ENCODE results near the gene HOXC6.

HOXC6 gene

DNA sequence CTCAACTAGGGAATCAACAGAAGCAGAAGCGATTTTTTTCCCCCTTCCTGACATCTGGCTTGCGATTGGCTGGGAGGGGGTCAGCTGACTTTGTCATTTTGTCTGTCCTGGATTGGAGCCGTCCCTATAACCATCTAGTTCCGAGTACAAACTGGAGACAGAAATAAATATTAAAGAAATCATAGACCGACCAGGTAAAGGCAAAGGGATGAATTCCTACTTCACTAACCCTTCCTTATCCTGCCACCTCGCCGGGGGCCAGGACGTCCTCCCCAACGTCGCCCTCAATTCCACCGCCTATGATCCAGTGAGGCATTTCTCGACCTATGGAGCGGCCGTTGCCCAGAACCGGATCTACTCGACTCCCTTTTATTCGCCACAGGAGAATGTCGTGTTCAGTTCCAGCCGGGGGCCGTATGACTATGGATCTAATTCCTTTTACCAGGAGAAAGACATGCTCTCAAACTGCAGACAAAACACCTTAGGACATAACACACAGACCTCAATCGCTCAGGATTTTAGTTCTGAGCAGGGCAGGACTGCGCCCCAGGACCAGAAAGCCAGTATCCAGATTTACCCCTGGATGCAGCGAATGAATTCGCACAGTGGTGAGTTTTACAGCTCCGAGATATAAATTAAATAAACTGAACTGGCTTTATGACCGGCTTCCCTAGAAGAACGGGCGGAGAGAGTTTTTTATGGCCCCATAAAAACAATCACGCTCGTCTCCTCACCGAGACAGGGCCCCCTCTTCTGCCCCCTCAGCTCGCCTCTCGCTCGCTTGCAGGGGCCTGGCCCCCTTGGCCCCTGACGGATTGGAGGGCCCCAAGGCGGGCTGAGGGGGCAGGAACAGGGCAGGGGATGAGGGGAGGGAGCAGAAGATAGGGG, at the start of gene HOXC6:
Gene HOXC6 (plus strand): TSS at position 127 of the 888 bp plus-strand sequence. CDS start 82 bp downstream, at position 209.
- DNase-seq (ENCODE audit: low read depth in 2 of 2) = no peak

GRCh38 chr12:53978477-53979356, 49.5 kb upstream of the HOXC6 start:
- no peak for DNase-seq (ENCODE audit: low read depth in 2 of 2)

DNA sequence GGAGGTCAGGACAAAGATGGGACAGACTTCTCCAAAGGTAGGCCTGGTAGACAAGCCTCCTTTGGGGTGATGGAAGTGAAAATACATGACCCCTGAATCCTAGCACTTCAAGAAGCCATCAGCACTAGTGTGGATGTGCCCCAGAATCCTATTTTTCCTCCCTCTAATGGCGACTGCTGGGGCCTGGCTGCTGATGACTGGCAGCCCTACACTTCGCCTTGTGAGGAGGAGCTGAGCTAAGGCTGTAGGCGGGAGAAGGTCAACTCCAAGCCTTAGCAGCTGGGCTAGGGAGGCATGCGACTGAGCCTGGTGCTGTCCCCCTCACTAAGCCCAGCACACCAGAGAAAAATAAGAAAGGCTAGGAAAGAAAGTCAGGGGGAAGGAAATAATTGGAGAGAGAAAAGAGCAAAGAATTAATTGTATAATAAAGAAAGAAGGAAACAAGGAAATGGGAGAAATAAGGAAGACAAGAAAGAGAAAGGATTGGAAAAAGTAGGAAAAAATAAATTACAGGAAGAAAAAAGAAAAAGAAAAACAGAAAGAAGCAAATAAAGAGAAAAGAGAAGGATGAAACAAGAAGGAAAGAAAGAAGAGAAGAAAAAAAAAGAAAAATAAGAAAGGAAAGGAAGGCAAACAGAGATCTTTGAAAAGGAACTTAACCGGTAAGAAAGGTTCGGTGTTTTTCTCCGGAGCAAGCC, 48.0 kb upstream of the HOXC6 start:
- DNase-seq (ENCODE audit: low read depth in 2 of 2) = no peak

- no peak for DNase-seq (ENCODE audit: low read depth in 2 of 2)
Observed at GRCh38 chr12:53980802-53981496, 47.3 kb upstream of the HOXC6 start.

DNA sequence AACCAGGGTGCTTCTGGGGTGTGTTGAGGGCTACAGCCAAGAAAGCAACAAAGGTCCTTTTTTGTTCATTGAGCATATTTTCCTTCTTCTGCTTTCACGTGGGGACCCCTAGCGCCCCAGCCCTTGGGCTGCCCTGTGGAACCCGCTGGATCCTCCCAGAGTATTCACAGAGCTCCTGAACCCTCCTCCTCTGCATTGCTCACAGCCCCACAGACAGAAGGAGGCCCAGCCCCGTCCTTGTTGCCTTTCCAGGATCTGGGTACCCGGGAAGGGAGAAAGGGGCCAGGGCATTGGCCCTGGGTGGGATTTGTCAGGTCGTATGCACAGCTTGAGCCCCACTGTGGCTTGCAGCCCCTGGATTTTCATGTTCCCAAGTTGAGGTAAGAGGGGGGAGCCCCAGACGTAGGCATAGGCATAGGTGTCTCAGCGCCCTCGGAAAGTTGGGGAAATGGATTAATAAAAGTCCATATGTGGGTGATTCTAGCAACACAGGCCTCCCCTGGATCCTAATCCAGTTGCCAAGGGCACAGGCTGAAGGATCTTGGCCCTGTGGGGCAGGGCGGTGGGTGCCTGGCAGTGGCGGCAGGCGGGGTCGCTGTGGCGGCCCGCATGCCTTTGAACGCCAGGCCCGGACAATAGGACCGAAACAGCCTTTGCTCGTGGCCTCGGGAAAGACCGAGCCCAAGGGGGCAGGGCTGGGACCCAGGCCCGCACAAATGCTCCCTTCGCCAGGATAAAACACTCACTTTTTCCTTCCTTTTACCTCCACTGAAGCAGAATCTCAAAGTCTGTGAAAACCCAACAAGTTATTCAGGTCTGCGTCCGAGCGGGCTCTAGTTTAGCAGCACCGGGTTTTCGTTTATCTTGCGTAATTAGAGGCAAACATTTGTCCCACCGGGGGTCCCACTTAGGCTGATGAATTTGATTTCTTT, 46.3 kb upstream of the HOXC6 start:
- no peak for DNase-seq (ENCODE audit: low read depth in 2 of 2)

- DNase-seq (ENCODE audit: low read depth in 2 of 2) = no peak
Observed at GRCh38 chr12:53982648-53983567, 45.3 kb upstream of the HOXC6 start.

GRCh38 chr12:53983568-53983949, 44.7 kb upstream of the HOXC6 start:
- no peak for DNase-seq (ENCODE audit: low read depth in 2 of 2)

GRCh38 chr12:53983950-53984572, 44.2 kb upstream of the HOXC6 start:
- DNase-seq (ENCODE audit: low read depth in 2 of 2) = no peak

DNA sequence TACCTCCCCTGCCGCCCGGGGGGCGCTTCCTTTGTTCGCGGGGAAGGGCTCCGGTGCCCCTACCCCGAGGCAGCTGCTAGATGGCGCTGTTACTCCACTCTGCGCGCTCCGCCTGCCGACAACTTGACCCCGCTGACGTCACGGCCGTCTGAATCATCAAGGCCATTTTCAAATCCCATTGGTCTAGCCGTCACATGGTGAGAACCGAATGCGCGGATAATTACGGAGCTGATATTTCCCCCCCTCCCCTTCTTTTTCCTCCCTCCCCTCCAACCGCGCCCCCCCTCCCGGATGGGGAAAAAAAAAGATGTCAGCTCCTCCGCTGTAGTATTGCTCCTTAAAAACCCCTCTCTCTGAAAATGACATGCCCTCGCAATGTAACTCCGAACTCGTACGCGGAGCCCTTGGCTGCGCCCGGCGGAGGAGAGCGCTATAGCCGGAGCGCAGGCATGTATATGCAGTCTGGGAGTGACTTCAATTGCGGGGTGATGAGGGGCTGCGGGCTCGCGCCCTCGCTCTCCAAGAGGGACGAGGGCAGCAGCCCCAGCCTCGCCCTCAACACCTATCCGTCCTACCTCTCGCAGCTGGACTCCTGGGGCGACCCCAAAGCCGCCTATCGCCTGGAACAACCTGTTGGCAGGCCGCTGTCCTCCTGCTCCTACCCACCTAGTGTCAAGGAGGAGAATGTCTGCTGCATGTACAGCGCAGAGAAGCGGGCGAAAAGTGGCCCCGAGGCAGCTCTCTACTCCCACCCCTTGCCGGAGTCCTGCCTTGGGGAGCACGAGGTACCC, 43.1 kb upstream of the HOXC6 start, which contains the start of gene HOXC10:
Gene HOXC10 (plus strand): TSS at position 246 of the 791 bp plus-strand sequence. CDS start 114 bp downstream, at position 360.
- peak; percentile 81 to 90 for DNase-seq (ENCODE audit: low read depth in 2 of 2)

DNA sequence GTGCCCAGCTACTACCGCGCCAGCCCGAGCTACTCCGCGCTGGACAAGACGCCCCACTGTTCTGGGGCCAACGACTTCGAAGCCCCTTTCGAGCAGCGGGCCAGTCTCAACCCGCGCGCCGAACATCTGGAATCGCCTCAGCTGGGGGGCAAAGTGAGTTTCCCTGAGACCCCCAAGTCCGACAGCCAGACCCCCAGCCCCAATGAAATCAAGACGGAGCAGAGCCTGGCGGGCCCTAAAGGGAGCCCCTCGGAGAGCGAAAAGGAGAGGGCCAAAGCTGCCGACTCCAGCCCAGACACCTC, 42.6 kb upstream of the HOXC6 start:
- DNase-seq (ENCODE audit: low read depth in 2 of 2) = no peak

DNA sequence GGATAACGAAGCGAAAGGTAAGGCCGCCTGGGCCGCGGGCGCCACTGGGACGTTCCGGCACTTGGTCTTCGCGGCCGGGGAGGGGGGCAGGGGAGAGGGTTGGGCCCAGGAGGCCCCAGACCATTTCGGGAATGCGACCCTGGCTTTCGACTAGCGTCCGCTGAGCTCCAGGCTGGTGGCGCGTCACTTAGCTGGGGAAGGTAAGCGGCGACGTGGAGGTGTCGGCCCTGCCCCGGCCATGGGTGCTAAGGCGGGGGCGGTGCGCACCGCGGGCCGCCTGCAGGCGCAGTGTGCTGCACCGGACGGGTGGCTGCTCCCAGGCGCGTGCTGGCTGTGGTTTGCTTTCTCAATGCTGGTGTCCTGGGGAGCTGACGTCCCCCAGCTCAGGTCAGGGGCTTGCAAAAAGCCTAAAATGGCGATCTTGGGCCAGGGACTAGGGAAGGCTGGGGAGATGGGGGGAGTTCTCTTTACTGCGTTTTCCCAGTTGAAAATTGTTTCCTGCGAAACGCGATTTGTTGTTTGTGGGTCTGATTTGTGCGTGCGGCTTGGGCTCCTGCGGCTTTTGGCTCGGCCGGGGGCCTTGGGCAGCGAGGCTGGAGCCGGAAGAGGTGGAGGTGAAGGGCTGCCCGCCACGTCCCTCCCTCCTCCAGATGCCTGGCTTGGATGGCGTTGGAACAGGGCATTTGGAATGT, 42.1 kb upstream of the HOXC6 start:
- no peak for DNase-seq (ENCODE audit: low read depth in 2 of 2)

GRCh38 chr12:53986686-53987483, 41.4 kb upstream of the HOXC6 start:
- no peak for DNase-seq (ENCODE audit: low read depth in 2 of 2)

DNA sequence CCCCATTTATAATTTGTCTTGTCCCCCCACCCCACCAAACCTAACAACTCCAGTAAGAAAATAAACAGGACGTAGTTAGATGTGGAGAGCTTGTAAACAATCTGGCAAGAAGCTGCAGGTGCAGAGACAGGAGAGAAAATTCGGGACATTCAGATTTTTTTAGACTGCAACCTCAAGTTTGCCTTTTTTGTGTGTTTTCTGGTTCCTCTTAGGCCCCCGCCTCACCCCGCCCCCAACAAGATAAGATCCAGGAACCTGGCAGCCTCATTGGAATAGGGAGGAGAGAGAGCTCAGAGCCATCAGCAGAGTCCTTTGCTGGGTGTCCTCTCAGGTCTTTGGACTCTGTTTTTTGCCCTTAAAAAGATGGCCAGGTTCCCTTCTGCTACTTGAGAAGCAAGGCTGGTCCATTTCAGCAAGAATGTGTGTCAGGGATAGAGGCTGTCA, 40.4 kb upstream of the HOXC6 start:
- DNase-seq (ENCODE audit: low read depth in 2 of 2) = no peak

DNA sequence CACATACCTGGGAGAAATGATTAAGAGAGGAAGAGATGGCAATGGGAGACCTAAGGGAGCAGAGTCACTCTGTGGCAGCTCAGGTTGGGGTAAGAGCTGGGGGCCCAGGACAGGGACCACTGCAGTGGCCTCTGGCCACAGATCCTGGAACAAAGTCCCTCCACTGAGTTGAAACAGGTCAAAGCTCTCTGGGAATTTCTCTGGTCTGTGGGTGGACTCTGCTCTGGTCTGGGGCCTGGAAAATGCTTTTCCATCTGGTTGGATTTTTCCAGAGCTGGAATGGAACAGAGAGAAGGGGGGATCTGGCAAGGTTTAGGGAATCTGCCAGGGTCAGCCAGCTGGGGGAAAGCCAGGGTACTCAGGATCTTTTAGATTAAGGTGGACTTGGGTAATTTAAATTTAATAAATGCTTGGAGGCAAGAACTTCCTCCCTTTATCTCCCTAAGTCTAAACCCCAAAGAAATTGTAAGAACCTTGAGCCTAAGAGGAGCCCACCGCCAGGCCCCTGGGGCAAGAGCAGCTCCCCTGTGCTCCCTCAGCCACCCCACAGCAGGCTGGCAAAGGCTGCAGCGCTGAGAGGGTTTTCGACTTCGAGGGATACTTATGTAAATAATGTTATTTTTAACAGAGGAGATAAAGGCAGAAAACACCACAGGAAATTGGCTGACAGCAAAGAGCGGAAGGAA, 39.6 kb upstream of the HOXC6 start:
- no peak for DNase-seq (ENCODE audit: low read depth in 2 of 2)

GRCh38 chr12:53989227-53990113, 38.8 kb upstream of the HOXC6 start:
- no peak for DNase-seq (ENCODE audit: low read depth in 2 of 2)

All from stimulated activated CD4-positive, alpha-beta T cell treated with anti-CD3 and anti-CD28 coated beads, Interleukin-4, amount 100 ng/mL, for 48 hours (primary cell).